Stimulated activated CD8-positive, alpha-beta memory T cell treated with anti-CD3 and anti-CD28 coated beads, Interleukin-4, amount 100 ng/mL, for 1 hour (primary cell): ENCODE measurements around the gene PROSER2.
"Not testable (repeated sequence)": the region's sequence is repeated elsewhere in the genome, so short reads cannot be mapped to it uniquely, and the experiment has no call there.

Experiments
- DNase-seq, 2 donors: peaks; one replicate each; pipeline ENCODE4 v3.0.0-alpha.2; 2020; ENCODE audit warnings: low read depth in 2 of 2, low spot score in 1 of 2

PROSER2 gene

GRCh38 chr10:11835061-11835460 is 11.9 kb downstream of the PROSER2 start:
- no peak for DNase-seq

DNA sequence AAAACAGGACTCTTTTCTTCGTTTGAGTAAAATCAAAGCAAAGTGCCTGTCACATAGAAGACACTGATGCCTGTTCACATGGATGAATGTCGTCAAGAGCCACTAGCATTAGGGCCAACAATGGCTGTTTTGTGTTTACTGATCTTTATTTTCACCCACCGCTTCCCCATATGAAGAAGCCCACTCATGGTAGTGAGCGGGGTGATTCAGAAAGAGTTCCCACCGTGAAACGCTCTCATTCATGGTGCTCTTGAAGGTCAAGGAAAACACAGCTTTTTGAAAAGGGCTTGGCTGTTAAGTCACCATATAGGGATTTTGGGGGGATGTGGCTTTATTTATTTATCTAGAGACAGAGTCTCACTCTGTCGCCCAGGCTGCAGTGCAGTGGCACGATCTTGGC is 12.5 kb downstream of the PROSER2 start:
- DNase-seq: no peak

- DNase-seq: no peak
Observed at GRCh38 chr10:11837372-11838161, 14.4 kb downstream of the PROSER2 start.

DNA sequence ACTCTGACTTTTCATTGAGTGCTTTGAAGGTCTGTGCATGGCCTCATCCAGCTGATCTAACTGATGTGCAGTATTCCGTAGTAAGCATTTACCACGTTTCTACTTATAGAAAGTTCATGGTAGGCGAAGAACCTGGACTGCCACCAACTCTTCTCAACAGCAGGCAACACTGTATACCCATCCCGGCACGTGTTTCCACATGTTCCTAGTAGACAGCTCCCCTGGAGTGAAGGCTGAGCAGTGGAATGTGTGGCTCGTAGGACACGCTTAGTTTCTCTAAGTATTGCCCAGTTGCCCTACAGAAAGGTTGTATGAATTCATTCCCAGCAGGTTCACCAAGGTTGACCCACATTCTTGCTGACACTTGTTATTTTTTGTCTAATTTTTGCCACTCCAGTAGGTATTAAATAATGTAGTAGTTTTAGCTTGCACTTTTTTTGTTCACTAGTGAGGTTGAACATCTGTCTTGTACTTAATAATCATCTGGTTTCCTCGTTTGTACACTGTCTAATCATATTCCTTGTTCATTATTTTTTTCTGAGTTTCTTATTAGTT is 15.2 kb downstream of the PROSER2 start:
- no peak for DNase-seq

DNA sequence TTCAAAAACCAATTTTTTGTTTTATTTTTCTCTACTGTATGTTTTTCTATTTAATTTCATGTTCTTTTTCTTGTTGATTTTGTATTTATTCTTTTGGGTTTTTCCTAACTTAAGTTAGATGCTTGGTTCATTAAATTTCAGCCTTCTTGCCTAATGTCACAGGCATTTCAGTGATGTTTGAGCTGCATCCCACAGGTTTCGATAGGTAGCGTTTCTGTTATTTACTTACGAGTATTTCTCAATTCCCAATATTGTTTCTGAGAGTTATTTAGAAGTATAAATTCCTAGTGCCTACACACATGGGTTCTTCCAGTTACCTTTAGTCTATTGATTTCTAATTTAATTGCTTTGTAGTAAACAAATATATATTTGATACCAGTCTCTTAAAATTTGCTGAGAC is 18.2 kb downstream of the PROSER2 start:
- DNase-seq: no peak

DNA sequence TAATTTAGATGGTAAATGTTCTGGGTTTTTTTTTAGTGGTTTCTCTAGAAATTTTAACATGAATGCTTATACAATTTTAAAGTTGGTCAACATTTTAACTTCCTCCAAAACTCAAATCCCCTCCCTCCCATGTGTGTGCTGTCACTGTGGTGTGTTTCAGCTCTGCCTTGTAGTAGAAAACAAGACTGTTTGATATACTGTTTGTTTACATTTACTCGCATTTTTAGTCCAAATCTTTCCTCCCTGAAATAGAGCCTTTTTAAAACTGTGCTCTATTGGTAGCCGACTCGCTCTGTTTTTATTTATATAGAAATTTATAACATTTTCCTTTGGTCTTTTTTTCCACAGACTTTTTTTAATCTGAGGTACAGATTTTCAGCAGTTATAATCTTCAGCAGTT is 19.3 kb downstream of the PROSER2 start:
- no peak for DNase-seq

DNA sequence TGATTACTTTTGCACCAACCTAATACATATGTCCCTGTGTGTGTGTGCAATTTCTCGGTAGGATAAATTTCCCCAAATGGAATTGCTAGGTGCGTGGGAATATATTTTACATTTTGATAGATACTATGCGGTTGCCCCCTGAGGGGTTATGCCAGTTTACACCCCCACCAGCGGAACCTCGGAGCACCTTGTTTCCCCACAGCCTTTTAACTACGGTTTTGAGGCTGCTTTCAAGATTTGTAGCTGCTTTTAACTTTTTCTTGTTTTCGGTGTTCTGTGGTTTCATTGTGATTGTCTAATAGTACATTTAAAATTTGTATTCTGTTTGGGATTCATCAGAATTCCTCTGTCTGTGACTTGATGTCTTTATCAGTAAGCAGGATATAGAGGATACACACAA is 22.0 kb downstream of the PROSER2 start:
- no peak for DNase-seq

GRCh38 chr10:11846542-11846941 is 23.4 kb downstream of the PROSER2 start:
- no peak for DNase-seq

GRCh38 chr10:11849277-11849676 is 26.1 kb downstream of the PROSER2 start:
- DNase-seq: no peak

DNA sequence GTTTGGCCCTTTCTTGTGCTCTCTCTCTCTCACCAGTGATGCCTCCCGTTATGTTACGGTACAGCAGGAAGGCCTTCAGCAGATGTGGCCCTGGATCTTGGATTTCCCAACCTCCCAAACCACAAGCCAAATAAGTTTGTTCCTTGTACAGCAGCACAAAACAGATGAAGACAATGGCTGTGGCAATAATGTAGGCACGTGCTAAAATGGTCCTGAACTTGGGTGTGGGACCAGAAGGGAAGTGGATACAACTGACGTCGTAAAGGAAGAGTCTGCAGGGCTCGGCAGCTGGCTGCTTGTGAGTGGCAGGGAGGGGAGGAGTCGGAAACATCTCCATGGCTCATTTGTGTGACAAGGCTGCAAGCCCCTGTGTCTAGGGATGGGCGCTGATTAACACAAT is 26.8 kb downstream of the PROSER2 start:
- no peak for DNase-seq

GRCh38 chr10:11851910-11852309 is 28.8 kb downstream of the PROSER2 start:
- DNase-seq: no peak

DNA sequence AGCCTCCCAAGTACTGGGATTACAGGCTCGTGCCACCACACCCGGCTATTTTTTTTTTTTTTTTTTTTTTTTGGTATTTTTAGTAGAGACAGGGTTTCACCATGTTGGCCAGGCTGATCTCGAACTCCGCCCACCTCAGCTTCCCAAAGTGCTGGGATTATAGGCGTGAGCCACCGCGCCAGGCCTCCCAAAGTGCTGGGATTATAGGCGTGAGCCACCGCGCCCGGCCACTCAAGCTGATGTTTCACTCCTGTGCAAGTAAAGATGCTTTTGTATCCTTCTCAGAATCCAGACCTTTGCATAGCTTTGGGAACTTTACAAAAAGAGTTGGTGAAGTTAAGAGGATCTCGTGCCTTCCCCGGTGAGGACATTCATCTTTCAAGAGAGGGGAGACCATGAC is 29.5 kb downstream of the PROSER2 start:
- not testable (repeated sequence) for DNase-seq

- no peak for DNase-seq
Observed at GRCh38 chr10:11853468-11853867, 30.3 kb downstream of the PROSER2 start.

- no peak for DNase-seq
Observed at GRCh38 chr10:11854301-11854700, 31.1 kb downstream of the PROSER2 start.

- no peak for DNase-seq
Observed at GRCh38 chr10:11856089-11856488, 32.9 kb downstream of the PROSER2 start.

DNA sequence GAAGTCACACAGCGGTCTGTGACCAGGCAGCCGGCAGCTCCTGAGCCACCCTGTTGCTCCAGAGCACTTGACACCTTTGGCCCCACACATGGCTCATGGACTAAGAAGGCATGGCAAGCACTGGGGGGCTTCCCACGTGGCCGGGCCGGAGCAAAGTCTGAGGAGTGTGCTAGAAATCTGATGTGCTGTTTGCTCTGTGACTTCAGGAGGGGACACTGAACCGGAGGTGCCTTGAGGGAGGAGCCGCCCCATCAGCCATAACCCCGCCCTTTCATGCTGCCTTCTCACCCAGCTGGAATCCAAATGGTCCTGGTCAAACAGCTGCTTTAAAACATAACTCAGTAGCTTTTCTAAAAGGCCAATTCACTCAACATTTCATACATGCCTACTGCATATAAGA is 33.5 kb downstream of the PROSER2 start:
- DNase-seq: no peak

GRCh38 chr10:11858093-11858492 is 34.9 kb downstream of the PROSER2 start:
- no peak for DNase-seq

DNA sequence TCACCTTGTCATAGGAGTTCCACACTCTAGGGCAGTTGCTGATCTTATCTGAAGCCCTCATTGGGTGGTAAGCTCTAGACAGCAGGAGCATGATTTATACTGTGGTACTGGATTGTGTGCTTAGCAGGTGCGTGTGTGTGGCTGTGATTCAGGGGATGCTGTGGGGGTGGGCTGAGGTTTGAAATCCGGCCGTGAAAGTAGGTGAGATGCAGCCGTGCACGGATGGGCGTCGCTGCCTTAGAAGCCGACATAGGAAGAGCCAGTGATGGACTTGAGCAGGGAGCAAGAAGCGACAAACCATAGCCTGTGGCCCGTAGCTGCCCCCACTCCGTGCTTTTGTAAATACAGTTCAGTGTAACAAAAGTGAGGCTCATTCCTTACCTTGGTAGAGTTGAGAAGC is 38.2 kb downstream of the PROSER2 start:
- DNase-seq: no peak

DNA sequence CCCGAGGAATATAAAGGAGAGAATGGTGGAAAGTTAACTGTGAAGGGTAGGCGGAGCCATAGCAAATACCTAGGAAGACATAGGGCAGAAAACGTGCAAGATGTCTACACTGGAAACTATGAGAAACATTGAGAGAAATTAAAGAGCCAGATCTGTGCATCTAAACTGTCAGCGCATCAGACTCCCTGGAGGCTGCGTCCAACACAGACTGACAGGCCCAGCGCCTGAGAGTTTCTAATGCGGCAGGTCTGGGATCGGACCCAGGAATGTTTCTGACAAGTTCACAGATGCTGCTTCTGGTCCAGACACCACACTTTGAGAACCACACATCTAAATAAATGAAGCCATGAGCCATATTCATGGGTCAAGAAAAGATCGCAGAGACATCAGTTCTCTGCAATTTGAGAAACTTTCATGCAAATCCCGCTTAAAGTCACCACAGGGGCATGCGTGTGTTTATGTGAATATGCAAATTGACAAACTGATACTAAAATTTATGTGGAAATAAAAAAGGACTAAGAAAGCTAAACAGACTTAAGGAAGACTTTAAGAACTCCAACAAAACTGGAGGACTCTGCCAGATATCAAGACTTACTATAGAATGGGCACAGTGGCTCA is 38.8 kb downstream of the PROSER2 start:
- no peak for DNase-seq

GRCh38 chr10:11863353-11864109 is 40.4 kb downstream of the PROSER2 start:
- peak in 1 of 2 donors; percentile 21 for DNase-seq

GRCh38 chr10:11864727-11865126 is 41.6 kb downstream of the PROSER2 start:
- no peak for DNase-seq

DNA sequence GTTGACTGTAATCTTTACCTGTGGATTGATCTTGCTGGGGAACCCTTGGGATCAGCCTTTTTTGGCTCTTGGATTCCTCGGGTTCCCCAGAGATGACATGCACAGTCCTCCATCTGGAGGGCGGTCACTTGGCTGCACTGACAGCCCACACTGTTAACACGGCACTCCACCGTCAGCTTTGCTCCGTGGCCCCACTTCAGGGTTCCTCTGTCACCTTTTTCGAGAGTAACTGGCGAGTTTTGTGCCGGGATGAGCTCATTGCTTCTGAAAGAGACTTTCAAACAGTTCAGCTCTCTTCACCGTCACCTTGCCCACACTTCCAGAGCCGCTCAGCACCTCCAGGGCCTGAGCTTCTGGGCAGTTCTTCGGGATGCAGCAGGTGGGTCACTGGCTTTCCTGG is 42.4 kb downstream of the PROSER2 start:
- no peak for DNase-seq
